Measurements from ENCODE around the gene SLC25A28.

The SLC25A28 gene

DNA sequence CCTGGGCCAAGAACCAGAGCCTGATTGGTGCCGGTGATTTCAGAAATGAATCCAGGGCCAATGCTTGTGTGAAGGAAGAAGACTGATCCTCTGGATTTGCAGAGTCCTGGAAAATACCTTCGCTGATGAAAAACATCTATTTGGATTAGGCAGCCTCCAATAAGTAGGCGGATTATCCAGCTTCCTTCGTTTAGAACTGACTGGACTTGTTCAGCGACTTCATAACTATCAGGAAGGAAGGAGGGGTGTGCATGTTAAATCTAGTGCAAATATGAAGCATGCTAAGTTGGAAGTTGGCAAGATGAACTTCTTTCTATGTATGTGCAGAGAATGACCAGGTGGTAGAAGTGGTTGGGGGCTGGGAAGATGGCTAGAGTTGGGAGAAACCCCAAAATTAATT, 46.4 kb downstream of the SLC25A28 start:
- Histone ChIP-seq H3K36me3 (ENCODE audit: control insufficient read depth, insufficient read depth, low read length, severe bottlenecking) (no peaks in the 10 kb centered on the region), H3K27me3 (replicated peaks; ENCODE audit: control insufficient read depth, insufficient read depth, low read length) (peaks cover 30% of the 10 kb centered on the region), H3K4me3 (ENCODE audit: low read length) (no peak overlapping the region), H3K9me3 (ENCODE audit: control insufficient read depth, low read length) (no peaks in the 10 kb centered on the region), H3K9ac (ENCODE audit: low read length) (no peak overlapping the region), H3K4me1 (ENCODE audit: control insufficient read depth, insufficient read depth, low read length) (no peaks in the 10 kb centered on the region)
- DNase-seq (ENCODE audit: low read depth): no peak

- peaks cover 18% of the 10 kb centered on the region for H3K27me3 ChIP-seq (replicated peaks; ENCODE audit: control insufficient read depth, insufficient read depth, low read length)
- H3K36me3 ChIP-seq (ENCODE audit: control insufficient read depth, insufficient read depth, low read length, severe bottlenecking): no peaks in the 10 kb centered on the region
- no peaks in the 10 kb centered on the region for H3K9me3 ChIP-seq (ENCODE audit: control insufficient read depth, low read length)
- no peak overlapping the region for H3K4me3 ChIP-seq (ENCODE audit: low read length)
- no peak for DNase-seq (ENCODE audit: low read depth)
- H3K9ac ChIP-seq (ENCODE audit: low read length): no peak overlapping the region
- no peaks in the 10 kb centered on the region for H3K4me1 ChIP-seq (ENCODE audit: control insufficient read depth, insufficient read depth, low read length)
Measured at GRCh38 chr10:99571816-99572215, 48.4 kb downstream of the SLC25A28 start.

DNA sequence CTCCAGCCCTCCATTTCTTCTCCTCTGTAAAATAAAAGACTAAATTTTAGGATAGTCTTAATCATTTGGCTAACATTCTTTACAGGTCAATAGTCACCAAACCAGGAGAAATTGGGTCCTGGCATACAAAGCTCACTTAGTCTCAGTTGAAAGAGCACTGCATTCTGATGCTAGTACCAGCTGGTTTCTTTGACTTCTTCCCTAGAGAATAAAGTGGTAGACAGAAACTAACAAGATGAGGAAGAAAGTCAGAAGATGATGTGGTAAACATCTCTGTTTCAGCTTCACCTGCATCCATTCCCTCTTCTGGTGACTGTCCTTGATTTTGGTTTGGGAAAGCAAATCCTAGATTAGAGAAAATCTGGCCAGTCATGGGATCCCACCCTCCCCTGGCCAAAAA, 50.3 kb downstream of the SLC25A28 start:
- H3K27me3 ChIP-seq (replicated peaks; ENCODE audit: control insufficient read depth, insufficient read depth, low read length): peaks cover 18% of the 10 kb centered on the region
- H3K36me3 ChIP-seq (ENCODE audit: control insufficient read depth, insufficient read depth, low read length, severe bottlenecking): no peaks in the 10 kb centered on the region
- no peaks in the 10 kb centered on the region for H3K9me3 ChIP-seq (ENCODE audit: control insufficient read depth, low read length)
- DNase-seq (ENCODE audit: low read depth): no peak
- H3K4me3 ChIP-seq (ENCODE audit: low read length): no peak overlapping the region
- H3K4me1 ChIP-seq (ENCODE audit: control insufficient read depth, insufficient read depth, low read length): no peaks in the 10 kb centered on the region
- H3K9ac ChIP-seq (ENCODE audit: low read length): no peak overlapping the region

- H3K36me3 ChIP-seq (ENCODE audit: control insufficient read depth, insufficient read depth, low read length, severe bottlenecking): no peaks in the 10 kb centered on the region
- no peaks in the 10 kb centered on the region for H3K4me1 ChIP-seq (ENCODE audit: control insufficient read depth, insufficient read depth, low read length)
- no peak overlapping the region for H3K9ac ChIP-seq (ENCODE audit: low read length)
- peaks cover 18% of the 10 kb centered on the region for H3K27me3 ChIP-seq (replicated peaks; ENCODE audit: control insufficient read depth, insufficient read depth, low read length)
- no peaks in the 10 kb centered on the region for H3K9me3 ChIP-seq (ENCODE audit: control insufficient read depth, low read length)
- H3K4me3 ChIP-seq (ENCODE audit: low read length): no peak overlapping the region
- DNase-seq (ENCODE audit: low read depth): no peak
Measured at GRCh38 chr10:99569253-99569939, 50.8 kb downstream of the SLC25A28 start.

- no peak overlapping the region for H3K9ac ChIP-seq (ENCODE audit: low read length)
- no peaks in the 10 kb centered on the region for H3K9me3 ChIP-seq (ENCODE audit: control insufficient read depth, low read length)
- H3K4me3 ChIP-seq (ENCODE audit: low read length): no peak overlapping the region
- H3K36me3 ChIP-seq (ENCODE audit: control insufficient read depth, insufficient read depth, low read length, severe bottlenecking): no peaks in the 10 kb centered on the region
- H3K27me3 ChIP-seq (replicated peaks; ENCODE audit: control insufficient read depth, insufficient read depth, low read length): peaks cover 36% of the 10 kb centered on the region
- no peak for DNase-seq (ENCODE audit: low read depth)
- H3K4me1 ChIP-seq (ENCODE audit: control insufficient read depth, insufficient read depth, low read length): no peaks in the 10 kb centered on the region
Measured at GRCh38 chr10:99565166-99565565, 55.1 kb downstream of the SLC25A28 start.

GRCh38 chr10:99564361-99564760, 55.9 kb downstream of the SLC25A28 start:
- DNase-seq (ENCODE audit: low read depth): no peak
- Histone ChIP-seq H3K4me3 (ENCODE audit: low read length) (no peak overlapping the region), H3K27me3 (replicated peaks; ENCODE audit: control insufficient read depth, insufficient read depth, low read length) (peaks cover 34% of the 10 kb centered on the region), H3K4me1 (ENCODE audit: control insufficient read depth, insufficient read depth, low read length) (no peaks in the 10 kb centered on the region), H3K9ac (ENCODE audit: low read length) (no peak overlapping the region), H3K36me3 (ENCODE audit: control insufficient read depth, insufficient read depth, low read length, severe bottlenecking) (no peaks in the 10 kb centered on the region), H3K9me3 (ENCODE audit: control insufficient read depth, low read length) (no peaks in the 10 kb centered on the region)

DNA sequence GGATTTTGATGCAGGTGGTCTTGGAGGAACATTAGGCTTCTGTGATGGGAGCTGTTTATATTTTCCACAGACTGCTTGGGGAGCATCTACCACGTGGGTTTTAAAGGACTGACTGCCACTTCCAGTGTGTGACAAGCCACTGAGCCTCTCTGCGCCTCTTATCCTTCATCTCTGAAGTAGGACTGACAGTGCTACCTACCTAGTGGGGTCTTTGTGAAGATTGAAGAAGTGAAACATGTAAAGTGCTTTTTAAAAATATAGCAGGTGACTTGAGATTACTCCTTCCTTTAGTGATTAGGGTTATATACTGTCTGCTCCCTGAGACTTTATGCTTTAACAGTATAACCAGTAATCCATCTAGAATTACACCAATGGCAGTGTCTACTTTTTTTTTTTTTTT, 57.6 kb downstream of the SLC25A28 start:
- Histone ChIP-seq H3K27me3 (replicated peaks; ENCODE audit: control insufficient read depth, insufficient read depth, low read length) (peaks cover 40% of the 10 kb centered on the region), H3K4me1 (ENCODE audit: control insufficient read depth, insufficient read depth, low read length) (no peaks in the 10 kb centered on the region), H3K4me3 (ENCODE audit: low read length) (no peak overlapping the region), H3K9ac (ENCODE audit: low read length) (no peak overlapping the region), H3K9me3 (ENCODE audit: control insufficient read depth, low read length) (no peaks in the 10 kb centered on the region), H3K36me3 (ENCODE audit: control insufficient read depth, insufficient read depth, low read length, severe bottlenecking) (no peaks in the 10 kb centered on the region)
- DNase-seq (ENCODE audit: low read depth): no peak

All from adipocyte (in vitro differentiated cells).